Activated T-helper 9 cell treated with anti-CD3 and anti-CD28 coated beads, Interleukin-2, amount 50 U/mL, for 16 hours (primary cell): ENCODE data around the gene RGS16.

Experiments
- DNase-seq: peaks from one replicate; pipeline ENCODE4 v3.0.0-alpha.2; 2020; ENCODE audit warnings: low read depth

RGS16 gene

GRCh38 chr1:182629499-182630096, 25.4 kb upstream of the RGS16 start:
- DNase-seq: peak; percentile 63

DNA sequence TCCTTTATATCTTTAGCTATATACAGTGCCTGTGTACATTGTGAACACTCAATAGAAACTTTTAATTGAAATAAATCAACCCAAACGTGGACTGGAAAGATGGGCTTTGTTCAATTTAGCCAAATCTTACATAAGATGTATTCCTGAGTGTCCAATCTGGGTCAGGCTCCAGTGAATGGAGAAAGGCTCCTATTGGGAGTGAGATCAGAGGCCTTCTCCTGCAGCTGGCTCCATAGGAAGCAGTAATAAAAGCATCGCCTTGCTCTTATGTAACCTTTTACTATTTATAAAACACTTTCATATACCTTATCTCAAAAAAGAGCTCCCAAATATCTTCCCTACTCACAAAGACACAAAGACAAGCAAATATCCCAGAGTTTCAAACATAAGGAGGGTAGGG, 24.9 kb upstream of the RGS16 start:
- no peak for DNase-seq

DNA sequence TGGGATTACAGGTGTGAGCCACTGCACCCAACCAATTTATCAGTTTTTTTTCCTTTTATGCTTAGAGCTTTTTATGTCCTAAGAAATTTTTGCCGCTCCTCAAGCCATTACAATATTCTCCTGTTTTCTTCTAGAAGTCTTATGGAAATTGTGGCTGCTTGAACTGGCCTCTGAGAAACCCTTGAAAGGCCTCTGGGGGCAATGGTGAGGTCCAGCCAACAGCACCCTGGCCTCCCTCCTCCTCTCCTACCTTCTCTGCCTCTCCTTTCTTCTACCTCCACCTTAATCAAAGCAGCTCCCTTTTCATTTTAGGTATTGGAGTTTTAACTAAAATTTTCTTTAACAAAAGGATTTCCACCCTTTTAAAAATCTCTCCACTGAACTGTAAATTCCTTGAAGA, 24.5 kb upstream of the RGS16 start:
- DNase-seq: no peak

DNA sequence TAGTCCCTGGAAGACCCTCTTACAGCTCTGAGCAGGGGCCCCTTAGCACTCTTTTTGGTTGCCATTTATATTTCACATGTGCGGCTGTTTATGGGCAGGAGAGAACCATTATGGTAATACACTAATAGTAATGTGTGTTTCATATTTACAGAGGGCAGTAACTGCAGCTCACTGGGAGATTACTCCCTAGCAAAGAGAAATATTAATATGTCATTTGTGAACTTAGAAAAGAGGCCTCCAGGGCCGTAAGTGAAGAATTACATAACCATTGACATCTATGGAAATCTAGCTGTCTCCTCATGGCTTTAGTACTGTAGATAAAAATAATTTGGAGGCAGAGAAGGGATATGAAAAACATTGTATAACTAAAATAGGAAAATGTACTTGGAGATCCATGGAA, 23.4 kb upstream of the RGS16 start:
- no peak for DNase-seq

- DNase-seq: no peak
Observed at GRCh38 chr1:182626527-182626926, 22.3 kb upstream of the RGS16 start.

GRCh38 chr1:182625719-182626504, 21.7 kb upstream of the RGS16 start:
- DNase-seq: no peak

DNA sequence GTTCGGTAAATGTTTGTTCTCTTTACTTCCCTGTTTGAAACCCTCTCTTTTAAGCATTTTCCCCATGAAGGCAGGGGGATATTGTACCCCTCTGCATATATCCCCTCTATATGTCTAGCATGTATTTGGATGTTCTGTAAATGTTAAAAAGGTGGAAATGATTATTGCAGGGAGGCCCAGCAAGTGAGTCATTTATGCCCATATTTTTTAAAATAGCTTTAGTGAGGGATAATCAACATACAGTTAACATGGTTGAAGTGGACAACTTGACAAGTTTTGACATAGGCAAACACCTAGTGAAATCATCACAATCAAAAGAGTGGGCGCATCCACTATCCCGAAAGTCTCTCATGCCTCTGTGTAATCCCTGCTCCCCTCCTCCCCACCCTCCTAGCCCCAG, 20.8 kb upstream of the RGS16 start:
- DNase-seq: no peak

DNA sequence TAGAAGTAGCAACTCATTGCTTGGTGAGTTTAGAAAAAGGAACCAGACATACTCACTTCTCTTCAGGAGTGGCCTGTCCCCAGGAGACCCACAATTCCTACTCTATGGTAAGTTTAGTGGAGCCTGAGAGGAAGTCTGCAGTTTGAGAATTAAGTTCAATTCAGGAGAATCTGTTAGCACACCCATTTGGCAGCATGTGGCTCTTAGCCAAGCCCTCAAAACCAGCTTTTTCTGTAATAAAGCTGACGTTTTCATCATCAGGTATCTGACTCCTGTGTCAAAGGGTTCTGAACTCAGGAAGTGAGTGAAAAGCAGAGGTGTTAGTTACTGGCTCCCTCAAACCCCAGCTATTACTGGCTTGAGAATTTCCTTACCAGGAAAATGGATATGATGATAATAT, 20.4 kb upstream of the RGS16 start:
- no peak for DNase-seq

DNA sequence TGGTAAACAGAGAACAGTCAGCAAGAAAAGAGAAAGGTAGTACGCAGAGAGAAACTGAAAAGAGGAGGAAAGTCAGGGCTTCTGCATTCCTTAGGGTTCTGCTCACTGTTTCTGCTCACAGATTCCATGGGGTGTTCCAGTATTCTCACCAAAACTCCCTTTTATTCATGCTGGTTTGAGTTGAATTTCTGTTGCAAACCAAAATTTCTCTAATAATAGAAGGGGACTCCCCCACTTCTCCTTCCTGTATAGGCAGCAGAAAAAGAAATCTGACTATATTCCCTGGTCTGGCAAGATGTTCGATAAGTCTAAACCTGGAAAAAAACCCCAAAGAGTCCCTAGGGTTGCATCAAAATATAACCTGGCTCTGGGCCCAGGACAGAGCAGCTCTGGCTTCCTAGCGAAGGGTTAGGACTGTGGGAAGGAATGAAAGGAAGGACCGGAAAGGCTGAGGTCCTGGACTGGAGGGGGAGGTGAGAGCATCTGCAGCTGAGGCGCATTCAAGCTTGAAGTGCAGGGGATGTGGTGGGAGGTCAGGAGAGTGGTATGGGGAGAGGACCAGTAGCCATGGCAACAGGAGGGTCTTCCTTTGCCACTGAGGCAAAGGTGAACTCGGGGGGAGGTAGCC, 18.8 kb upstream of the RGS16 start:
- no peak for DNase-seq

- DNase-seq: no peak
Observed at GRCh38 chr1:182621906-182622305, 17.7 kb upstream of the RGS16 start.

- no peak for DNase-seq
Observed at GRCh38 chr1:182620924-182621585, 16.9 kb upstream of the RGS16 start.

DNA sequence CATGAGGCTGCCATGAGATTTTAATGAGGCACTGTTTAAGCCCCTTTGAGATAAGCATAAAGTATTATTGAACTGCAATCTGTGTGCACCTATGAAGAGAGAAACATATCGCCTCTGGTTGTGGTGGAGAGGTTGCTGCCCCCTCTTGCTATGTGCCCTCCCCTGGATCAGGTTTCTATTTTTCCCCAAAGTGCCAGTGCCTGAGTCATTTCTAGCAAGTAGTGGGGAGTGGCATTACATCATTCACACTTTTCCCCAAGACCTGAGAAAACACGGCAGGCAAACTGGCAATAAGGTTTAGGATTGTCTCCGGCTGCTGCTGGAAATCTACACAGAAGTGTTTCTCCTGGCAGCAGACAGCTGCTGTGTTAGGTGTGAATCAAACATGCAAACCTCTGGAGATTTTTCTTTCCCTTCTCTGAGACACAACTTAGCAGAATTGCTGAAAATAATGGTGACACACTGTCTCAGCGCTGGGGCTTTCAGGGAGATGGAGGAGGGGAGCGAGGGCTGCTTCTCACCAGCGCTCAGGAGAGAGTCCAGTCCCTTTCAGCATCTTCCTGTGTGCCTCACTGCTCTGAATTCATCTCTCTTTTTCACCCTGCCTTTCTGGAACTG, 13.7 kb upstream of the RGS16 start:
- no peak for DNase-seq

- no peak for DNase-seq
Observed at GRCh38 chr1:182617014-182617429, 12.8 kb upstream of the RGS16 start.

DNA sequence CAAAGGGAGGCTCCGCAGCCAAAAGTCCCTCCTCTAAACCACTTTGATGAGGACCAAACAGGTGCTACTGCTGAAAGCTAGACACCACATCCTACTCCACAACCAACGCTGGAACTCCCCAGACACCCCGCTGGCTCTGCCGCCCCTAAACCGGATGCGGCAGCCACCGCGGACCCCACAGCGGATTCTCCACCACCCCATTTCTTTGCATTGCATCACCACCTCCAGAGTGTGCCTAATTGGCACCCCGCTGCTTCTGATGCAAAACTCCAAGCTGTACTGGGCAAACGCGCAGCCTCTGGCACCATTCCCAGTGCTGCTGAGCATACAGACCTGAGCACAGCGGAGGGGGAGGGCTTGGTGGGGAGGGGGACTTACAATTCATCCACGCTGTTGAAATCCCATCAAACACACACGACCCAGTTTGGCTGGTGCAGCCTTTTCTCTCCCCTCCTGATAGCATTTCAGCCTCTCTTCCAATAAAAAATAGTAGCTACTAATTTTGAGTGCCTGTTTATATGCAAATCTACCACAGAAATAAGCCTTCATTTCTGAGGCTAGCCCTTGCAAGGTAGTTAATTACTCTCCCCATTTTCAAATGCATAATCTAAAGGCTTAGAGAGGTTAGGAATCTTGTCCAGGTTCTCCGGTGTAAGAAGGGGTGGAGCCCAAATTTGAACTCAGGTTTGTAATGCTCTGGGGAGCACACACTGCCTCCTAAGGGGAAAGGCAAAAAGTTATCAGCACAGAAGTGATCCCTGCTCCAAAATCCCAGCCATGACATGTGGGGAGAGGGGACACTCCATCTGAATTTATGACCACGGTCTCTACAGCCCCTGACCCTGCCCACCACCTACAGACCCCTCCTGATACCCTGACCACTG, 12.2 kb upstream of the RGS16 start:
- DNase-seq: peak; percentile 75

GRCh38 chr1:182615468-182616129, 11.4 kb upstream of the RGS16 start:
- no peak for DNase-seq

DNA sequence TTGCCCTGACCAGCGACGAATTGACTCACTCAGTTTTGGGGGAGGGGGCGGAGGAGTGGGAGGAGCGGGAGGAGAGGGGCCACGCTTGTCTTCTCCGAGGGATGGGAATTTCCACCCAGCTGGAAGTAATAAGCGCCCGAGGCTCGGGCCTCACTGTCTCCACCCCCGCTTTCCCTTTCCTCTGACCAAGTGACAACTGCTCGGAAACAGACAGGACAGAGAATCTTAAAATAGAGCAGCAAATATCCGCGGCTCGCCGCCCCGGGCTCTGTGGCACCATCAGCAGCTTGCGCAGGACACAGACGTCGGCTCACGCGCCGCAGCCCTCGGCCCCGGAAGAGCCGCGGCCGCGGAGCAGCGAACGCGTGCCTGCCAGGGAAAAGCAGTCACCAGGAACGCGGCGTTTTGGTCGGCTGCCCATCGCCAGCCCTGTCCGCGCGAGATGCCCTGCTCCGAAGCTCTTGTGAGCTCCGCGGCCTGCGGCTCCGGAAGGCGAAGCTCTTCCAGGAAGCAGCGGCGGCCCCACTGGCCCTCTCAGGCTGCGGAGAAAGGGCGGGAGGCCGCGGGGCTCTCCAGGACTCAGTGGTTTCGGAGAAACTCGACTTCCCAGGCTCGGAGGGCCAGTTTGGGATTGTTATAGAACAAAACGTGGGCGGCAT, 10.7 kb upstream of the RGS16 start:
- DNase-seq: peak; percentile 55

DNA sequence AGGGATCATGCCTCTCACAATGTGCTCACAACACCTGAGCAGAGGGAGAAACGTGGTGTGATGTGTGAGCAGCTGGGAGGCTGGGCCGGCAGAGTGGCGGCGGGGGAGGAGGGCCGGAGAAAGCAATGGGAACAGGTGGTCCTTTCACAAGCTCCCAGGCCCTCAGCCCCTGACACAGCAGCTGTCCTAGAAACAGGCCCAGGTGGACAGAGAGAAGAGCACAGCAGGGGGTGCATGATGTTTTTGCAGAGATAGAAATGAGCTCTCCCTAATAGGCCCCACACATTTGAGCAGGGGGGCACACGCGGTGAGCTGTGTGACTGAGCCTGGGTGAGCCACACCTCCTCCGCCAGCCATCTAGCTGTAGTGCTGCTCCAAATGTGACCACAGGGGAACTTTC, 7.6 kb upstream of the RGS16 start:
- DNase-seq: no peak

GRCh38 chr1:182611326-182611725, 7.1 kb upstream of the RGS16 start:
- DNase-seq: no peak

DNA sequence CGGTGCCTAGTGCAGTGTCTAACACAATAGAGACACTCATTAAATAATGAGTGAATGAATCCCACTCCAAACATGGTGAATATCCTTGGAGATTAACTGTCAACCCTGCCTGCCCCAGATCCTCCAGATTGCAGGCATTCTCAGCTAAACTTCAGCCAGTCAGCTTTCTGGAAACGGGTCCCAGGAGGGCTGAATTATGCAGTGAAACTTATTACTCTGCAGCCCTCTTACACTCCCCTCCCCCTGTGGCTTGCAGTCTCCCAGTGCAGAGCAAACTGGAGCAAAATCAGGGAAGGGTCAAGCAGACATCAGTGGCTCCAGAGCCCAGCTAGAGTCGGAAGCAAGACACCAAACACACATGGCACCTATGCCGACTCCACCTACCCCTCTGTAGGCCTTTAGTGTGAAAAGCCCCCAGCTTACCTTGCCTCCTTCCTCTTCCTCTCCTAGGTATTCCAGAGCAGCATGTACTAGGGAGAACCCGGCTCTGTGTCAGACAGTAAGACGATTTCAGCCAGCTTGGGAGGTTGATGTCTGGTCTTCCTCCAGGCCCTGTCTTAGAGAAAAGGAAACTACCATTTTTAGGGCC, 6.5 kb upstream of the RGS16 start:
- DNase-seq: no peak
